HG02943 (cell line): ENCODE results near the gene GALNT12.

Experiments
- ATAC-seq: cut with Tn5 transposase; IDR thresholded peaks from one replicate; pipeline ENCODE4 v1.9.1; 2021; ENCODE audit warnings: mild to moderate bottlenecking, low read depth, moderate library complexity; ENCODE audit not compliant: unreplicated experiment

GALNT12 gene

GRCh38 chr9:98801561-98801960 is 5.9 kb upstream of the GALNT12 start:
- no peak for ATAC-seq

DNA sequence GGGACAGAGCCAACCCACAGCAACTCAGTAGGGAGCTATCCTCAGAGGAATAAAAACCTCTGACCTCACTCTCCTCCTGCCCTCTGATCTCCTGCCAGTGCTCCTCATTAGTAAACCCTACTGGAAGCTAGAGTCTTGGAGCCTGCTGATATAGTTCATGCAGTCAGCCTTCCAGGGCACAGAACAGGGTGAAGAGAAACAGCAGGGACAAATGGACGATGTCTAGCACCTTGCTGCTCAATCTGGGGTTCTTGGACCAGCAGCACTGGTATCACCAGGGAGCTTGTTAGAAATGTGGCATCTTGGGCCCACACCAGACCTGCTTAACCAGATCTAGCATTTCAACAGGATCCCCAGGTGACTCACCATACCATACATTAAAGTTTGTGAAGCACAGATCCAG is 5.5 kb upstream of the GALNT12 start:
- no peak for ATAC-seq

DNA sequence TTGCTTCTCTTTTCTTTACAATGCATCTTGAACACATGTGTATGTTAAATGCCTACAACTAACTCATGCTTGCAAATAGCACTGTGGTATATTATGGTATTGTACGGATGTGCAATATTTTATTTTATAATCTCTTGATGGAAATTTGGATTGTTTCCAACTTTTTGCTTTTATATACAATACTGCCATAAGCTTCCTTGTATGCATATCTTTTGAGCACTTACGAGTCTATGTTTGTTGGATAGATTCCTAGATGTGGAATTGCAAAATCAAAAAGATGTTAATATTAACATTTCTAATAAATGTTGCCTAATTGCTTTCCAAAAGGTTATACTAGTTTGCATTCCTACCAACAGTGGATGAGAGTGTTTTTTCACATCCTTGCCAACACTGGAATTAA is 3.4 kb upstream of the GALNT12 start:
- no peak for ATAC-seq

GRCh38 chr9:98805506-98806272 is 1.8 kb upstream of the GALNT12 start:
- no peak for ATAC-seq

GRCh38 chr9:98806394-98807035 is 955 bp upstream of the GALNT12 start:
- no peak for ATAC-seq

GRCh38 chr9:98807814-98808195 is 335 bp downstream of the GALNT12 start:
- ATAC-seq: no peak

DNA sequence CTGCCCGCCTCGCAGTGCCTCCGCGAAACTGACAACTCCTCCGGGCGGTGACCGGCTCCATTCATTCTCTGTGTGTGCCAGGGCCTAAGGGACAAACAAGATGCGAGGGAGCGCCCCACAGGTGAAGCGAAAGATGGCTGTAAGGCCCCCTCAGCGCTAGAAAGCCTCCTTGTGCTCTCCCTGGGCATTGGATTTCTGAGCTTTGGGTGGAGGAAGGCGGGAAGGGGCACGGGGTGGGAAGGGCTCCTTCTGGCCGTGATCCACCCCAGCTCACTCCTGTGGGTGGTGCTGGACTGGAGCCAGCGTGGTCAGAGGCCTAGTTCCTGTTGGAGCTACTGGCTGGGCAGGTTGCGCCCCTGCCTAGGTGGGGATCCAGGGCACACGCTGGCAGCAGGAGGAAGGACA is 943 bp downstream of the GALNT12 start:
- ATAC-seq: no peak

GRCh38 chr9:98808875-98809274 is 1.4 kb downstream of the GALNT12 start:
- ATAC-seq: no peak

GRCh38 chr9:98809311-98810101 is 2.0 kb downstream of the GALNT12 start:
- ATAC-seq: no peak

DNA sequence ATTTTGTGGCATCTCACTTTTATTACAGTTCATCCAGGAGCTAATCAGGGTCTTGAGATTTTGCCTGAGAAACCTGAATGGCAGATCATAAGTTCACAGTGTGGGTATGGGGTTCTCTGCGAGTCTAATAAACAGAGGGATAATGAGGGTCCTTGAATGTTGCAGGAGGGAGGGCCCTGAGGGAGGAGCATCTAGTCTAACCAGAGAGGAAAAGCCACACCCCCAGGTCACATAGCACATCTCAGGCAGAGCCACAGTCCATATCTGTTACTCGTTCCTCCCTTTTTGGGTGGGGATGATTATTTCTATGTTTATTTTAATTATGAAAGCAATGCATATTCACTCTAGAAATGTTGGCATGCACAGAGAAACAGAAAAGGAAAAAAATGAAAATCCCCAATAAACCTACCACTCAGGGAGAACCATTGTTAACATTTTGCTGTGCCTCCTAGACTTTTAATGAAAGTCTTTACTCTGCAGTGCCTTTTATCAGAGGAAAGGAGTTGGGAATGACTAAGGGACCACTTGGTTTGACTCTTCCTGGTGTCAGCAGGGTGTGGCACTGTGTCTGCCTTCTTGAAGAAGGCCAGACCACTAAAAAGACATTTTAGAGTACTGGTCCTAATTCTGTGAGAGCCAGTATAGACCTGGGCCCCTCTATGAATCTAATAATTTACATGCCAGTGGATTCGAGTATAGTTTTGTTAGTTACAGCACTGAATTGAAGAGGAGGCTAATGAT is 2.8 kb downstream of the GALNT12 start:
- ATAC-seq: no peak

DNA sequence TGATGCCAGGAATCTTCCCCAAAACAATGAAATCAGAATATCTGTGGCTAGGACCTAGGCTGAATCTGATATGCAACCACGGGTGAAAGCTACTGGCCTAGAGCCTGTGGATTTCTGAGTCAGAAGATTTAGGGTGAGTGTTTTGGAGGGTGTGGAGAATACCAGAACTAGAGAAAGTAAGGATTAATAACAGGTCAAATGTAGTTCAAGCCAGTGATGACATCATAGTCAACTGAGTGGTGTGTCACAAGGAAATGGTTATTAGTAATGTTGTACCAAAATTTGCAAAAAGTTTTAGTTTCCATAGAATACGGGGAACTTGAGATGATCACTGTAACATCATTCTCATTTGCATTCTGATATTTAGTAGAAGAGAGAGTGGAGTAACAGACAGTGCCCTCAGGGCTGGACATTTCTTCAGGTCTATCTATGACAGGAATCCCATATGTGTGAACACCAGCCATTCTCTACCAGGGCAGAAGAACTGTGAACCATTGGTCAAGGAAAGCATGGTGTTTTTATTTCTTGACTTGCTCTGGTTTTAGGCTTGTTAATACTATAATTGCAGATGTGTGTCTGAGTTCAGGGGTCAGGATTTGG is 3.7 kb downstream of the GALNT12 start:
- no peak for ATAC-seq

GRCh38 chr9:98815391-98815951 is 8.0 kb downstream of the GALNT12 start:
- no peak for ATAC-seq

- no peak for ATAC-seq
Observed at GRCh38 chr9:98818764-98819163, 11.3 kb downstream of the GALNT12 start.

GRCh38 chr9:98819231-98819630 is 11.8 kb downstream of the GALNT12 start:
- ATAC-seq: no peak

DNA sequence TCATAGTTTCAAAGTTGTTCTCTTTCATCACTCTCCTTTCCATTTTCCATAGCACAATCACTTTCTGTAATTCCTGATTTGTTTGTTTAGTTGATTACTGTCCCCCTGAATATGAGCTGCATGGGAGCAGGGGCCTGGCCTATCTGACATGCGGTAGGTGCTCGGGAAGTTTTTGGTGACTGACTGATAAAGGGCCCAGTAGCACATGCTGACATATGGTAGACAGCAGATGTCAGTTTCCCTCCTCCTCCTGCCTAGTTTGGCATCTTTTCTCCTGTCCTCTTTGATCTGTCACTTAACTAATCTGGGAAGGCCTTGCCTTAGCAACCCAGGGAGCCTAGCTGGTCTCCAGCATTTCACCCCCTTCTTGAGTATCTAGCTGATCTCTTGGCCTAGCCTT is 14.4 kb downstream of the GALNT12 start:
- no peak for ATAC-seq

DNA sequence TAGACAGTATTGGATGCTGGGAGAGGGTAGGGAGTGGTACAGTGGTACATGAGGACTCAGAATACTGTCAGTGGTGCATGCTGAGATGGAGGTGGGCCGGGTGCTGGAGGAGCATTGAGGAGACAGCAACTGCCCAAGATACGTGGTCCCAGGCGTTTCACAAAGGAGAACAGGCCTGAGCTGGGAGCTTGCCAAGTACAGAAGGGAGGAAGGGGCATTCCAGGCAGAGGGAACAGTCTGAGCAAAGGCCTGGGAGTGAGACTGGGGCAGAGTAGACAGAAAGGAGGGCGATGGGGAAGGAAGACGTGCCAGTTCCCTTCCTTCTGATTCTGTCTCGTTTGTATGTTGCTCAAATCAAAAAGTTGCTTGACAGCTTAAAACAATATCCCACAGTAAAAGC is 15.2 kb downstream of the GALNT12 start:
- no peak for ATAC-seq

DNA sequence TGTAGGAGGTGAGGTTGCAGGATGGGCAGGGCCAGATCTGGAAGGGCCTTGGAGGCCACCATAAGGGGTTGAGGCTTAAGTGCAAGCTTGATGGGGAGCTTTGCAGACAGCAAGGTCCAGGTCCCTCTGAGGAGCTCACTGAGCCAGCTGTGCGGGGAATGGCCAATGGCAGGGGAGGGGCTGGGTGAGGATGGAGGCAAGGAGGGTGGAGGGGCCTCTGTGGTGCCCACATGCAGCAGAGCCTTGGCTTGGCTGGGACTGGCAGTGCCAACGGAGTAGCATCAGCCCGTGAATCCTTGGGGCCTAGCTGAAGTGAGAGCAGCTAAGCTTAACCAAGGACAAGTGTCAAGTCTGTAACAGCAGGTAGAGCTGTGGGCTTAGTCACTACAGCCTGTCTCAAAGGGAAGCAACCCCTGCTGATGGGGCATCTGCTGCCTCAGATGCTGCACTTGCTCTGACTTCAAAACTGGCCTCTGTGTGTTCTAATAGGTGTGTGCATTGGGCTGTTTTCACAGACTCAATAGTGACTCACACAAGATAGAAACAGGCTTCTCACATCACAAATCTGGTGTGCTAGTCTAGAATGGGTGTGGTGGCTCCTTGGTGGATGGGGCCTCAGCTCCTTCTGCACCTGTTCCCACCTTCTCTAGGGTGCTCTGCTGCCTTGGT is 16.3 kb downstream of the GALNT12 start:
- ATAC-seq: no peak

GRCh38 chr9:98825414-98825813 is 17.9 kb downstream of the GALNT12 start:
- no peak for ATAC-seq

GRCh38 chr9:98826716-98827115 is 19.2 kb downstream of the GALNT12 start:
- no peak for ATAC-seq

- ATAC-seq: no peak
Observed at GRCh38 chr9:98829766-98830165, 22.3 kb downstream of the GALNT12 start.
